Peyer's patch (tissue), 4 donors: ENCODE results near the gene COL23A1. TPM values are rescaled to one million over a fixed set of nuclear protein-coding genes. Genes with fewer than 3 reads are reported as not detected.

ENCODE experiments used
- DNase-seq, 3 donors: peaks; one replicate each; pipeline ENCODE4 v3.0.0-alpha.2; 2017 to 2019
- H3K27ac ChIP-seq, 4 donors: fragments of 200-600 bp; sonication (generic); one replicate each; pipeline ENCODE4 v1.5.1; 2016 to 2019
- H3K27me3 ChIP-seq, 2 donors: fragments of 200-600 bp; sonication (generic); one replicate each; pipeline ENCODE4 v1.5.1; 2019
- H3K36me3 ChIP-seq, 3 donors: fragments of 200-600 bp; sonication (generic); one replicate each; pipeline ENCODE4 v1.5.1; 2016 to 2019
- H3K4me1 ChIP-seq, 4 donors: fragments of 200-600 bp; sonication (generic); one replicate each; pipeline ENCODE4 v1.5.1; 2016 to 2019
- H3K4me3 ChIP-seq, 4 donors: fragments of 200-600 bp; sonication (generic); 1 replicate in 3 of 4; 2 replicates in 1 of 4; pipeline ENCODE4 v1.5.1; 2016 to 2019; ENCODE audit warnings: mild to moderate bottlenecking in 1 of 4
- H3K9me3 ChIP-seq, 4 donors: fragments of 200-600 bp; sonication (generic); one replicate each; pipeline ENCODE4 v1.5.1; 2016 to 2019; ENCODE audit warnings: mild to moderate bottlenecking in 1 of 4
- CTCF ChIP-seq, 6 experiments: fragments of 450-650 bp in 4 of 6; fragments of 200-600 bp in 2 of 6; sonication (generic) in 1 of 6; IDR thresholded peaks; one replicate each; pipeline ENCODE4 v1.5.1; 2017 to 2019; ENCODE audit warnings: antibody characterized with exemption in 6 of 6, mild to moderate bottlenecking in 3 of 6, moderate library complexity in 1 of 6
- POLR2A ChIP-seq, 2 donors: fragments of 450-650 bp; IDR thresholded peaks; one replicate each; pipeline ENCODE4 v1.5.1; 2017; ENCODE audit warnings: antibody characterized with exemption in 2 of 2, mild to moderate bottlenecking in 2 of 2, moderate library complexity in 2 of 2
- total RNA-seq, 4 donors: library from RNA; depleted of rRNA; stranded (reverse); fragments of >200 nt; gene quantifications; one replicate each; pipeline ENCODE4 v1.1.0, GENCODE V29; 2016

The COL23A1 gene
- total RNA-seq, 4 donors from 2014 or later = 0.57 to 5.8 (median 1.2) TPM; not detected in 1

GRCh38 chr5:178426326-178427130 is 163.7 kb downstream of the COL23A1 start:
- no peak for DNase-seq
- no peak overlapping the region for H3K27ac ChIP-seq
- TF ChIP-seq CTCF (IDR thresholded peaks at IDR 0.05) (no peak), POLR2A (IDR thresholded peaks at IDR 0.05) (no peak)
- H3K9me3 ChIP-seq = no peaks in the 10 kb centered on the region
- no peaks in the 10 kb centered on the region for H3K27me3 ChIP-seq
- H3K36me3 ChIP-seq = no peaks in the 10 kb centered on the region
- H3K4me3 ChIP-seq = no peak overlapping the region
- H3K4me1 ChIP-seq = no peaks in the 10 kb centered on the region

- DNase-seq = no peak
Measured at GRCh38 chr5:178425621-178426068, 164.5 kb downstream of the COL23A1 start.

DNA sequence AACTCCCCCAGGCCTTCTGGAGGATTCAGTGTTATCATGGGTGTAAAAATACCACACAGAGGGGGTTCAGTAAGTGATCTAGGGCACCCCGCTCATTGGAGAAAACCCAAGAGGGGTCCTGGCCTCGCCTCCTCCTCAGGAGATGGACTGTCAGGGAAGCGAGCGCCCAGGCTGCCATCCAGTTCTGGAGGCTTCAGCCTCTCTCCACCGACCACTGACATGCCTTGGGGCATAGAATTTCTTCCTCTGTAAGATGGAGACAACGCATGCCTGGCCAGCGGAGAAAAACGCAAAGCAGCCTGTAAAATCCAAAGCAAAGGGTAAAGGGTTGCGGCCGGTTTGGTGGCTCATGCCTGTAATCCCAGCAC is 165.4 kb downstream of the COL23A1 start:
- no peaks in the 10 kb centered on the region for H3K27me3 ChIP-seq
- DNase-seq = no peak
- no peak overlapping the region for H3K27ac ChIP-seq
- H3K4me1 ChIP-seq = no peaks in the 10 kb centered on the region
- H3K9me3 ChIP-seq = no peaks in the 10 kb centered on the region
- no peak for TF ChIP-seq POLR2A (IDR thresholded peaks at IDR 0.05)
- H3K36me3 ChIP-seq = no peaks in the 10 kb centered on the region
- no peak overlapping the region for H3K4me3 ChIP-seq

More at GRCh38 chr5:178425621-178426068, 164.5 kb downstream of the COL23A1 start:
- Histone ChIP-seq H3K4me3 (no peak overlapping the region), H3K4me1 (no peaks in the 10 kb centered on the region), H3K27ac (no peak overlapping the region), H3K9me3 (no peaks in the 10 kb centered on the region), H3K36me3 (no peaks in the 10 kb centered on the region), H3K27me3 (no peaks in the 10 kb centered on the region)
- TF ChIP-seq CTCF (IDR thresholded peaks at IDR 0.05) (no peak), POLR2A (IDR thresholded peaks at IDR 0.05) (no peak)

DNA sequence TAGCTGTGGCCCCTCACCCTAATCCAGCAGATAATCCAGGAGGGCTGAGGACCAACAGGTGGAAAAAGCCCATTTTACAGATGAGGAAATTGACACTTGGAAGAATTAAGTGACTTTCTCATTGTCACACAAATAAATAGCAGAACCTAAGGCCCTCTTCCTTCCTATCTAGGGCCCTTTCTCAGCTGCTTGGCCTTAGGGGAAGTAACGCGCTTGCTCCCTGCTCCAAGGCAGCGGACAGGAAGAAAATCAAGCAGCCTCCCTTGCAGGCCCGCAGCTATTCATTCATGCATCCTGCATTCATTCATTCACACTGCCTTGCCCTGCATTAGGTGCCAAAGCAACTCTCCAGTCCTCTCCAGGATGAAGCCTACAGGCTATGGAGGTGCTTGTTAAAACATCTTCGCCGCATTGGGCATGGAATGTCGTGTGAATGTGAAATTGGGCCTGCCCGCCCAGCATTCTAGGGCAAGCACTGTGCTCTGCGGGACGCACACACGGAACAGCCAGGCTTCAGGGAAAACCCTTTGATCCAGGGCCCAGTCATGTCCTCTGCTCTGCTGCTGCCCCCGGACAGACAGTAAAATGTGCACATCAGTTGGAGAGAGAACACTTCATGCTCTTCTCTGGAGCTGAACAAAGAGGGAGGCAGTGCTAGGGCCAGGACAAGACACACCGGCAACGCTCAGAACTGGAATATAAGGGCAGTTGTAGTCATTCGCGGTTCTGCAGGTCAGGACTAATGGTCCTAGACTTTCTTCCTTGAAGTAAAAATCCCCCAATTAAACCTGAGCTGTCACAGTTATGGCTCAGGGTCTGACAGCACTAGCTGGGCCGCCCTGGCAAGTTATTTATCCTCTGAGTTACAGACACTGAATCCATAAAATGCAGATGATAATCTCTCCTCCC is 166.0 kb downstream of the COL23A1 start:
- DNase-seq = no peak
- Histone ChIP-seq H3K27me3 (no peaks in the 10 kb centered on the region), H3K4me1 (no peaks in the 10 kb centered on the region), H3K4me3 (no peak overlapping the region), H3K36me3 (no peaks in the 10 kb centered on the region), H3K9me3 (no peaks in the 10 kb centered on the region), H3K27ac (no peak overlapping the region)
- no peak for TF ChIP-seq POLR2A (IDR thresholded peaks at IDR 0.05)
- TF ChIP-seq CTCF (IDR thresholded peaks at IDR 0.05) = no peak

- no peak for TF ChIP-seq POLR2A (IDR thresholded peaks at IDR 0.05)
- no peak for TF ChIP-seq CTCF (IDR thresholded peaks at IDR 0.05)
- Histone ChIP-seq H3K27me3 (no peaks in the 10 kb centered on the region), H3K9me3 (no peaks in the 10 kb centered on the region)
Measured at GRCh38 chr5:178423431-178423830, 166.8 kb downstream of the COL23A1 start.

GRCh38 chr5:178422400-178422775 is 167.8 kb downstream of the COL23A1 start:
- no peaks in the 10 kb centered on the region for H3K4me1 ChIP-seq
- H3K4me3 ChIP-seq = no peak overlapping the region
- no peak overlapping the region for H3K27ac ChIP-seq
- DNase-seq = no peak
- TF ChIP-seq CTCF (IDR thresholded peaks at IDR 0.05) = no peak
- no peak for TF ChIP-seq POLR2A (IDR thresholded peaks at IDR 0.05)
- no peaks in the 10 kb centered on the region for H3K36me3 ChIP-seq
- no peaks in the 10 kb centered on the region for H3K27me3 ChIP-seq
- H3K9me3 ChIP-seq = no peaks in the 10 kb centered on the region

More at GRCh38 chr5:178423431-178423830, 166.8 kb downstream of the COL23A1 start:
- no peak for DNase-seq
- Histone ChIP-seq H3K36me3 (no peaks in the 10 kb centered on the region), H3K4me3 (no peak overlapping the region), H3K27ac (no peak overlapping the region), H3K4me1 (no peaks in the 10 kb centered on the region)
